Measurements from ENCODE around the gene OR14J1. TPM values are rescaled to one million over a fixed set of nuclear protein-coding genes. Genes with fewer than 3 reads are reported as not detected.

OR14J1 gene
- total RNA-seq, 1 experiment from 2014 or later, result not detected

DNA sequence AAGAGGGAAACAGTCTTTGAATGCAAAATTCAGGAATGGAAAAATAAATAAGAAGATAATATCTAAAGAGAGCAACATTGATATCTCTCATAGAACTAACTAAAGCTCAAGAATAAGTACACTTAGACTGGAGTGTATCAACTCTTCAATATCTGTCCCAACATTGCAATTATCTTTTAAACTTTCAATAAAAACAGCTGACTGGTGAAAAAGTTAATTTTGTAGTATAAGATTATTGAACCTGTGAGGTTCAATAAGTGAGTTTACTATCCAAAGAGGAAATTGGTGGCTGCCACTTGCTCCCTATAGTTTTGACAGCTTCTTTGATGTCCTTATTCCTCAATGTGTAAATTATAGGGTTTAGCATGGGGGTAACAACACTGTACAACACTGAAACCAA lies 53.5 kb downstream of the OR14J1 start:
- Histone ChIP-seq H3K56ac (ENCODE audit: insufficient read length, low read depth, low read length) (no peak overlapping the region), H2AFZ (ENCODE audit: low read length) (no peak overlapping the region), H2BK5ac (ENCODE audit: insufficient read length, low read length) (no peak overlapping the region), H2BK20ac (ENCODE audit: low read depth, low read length, poor library complexity, severe bottlenecking) (no peak overlapping the region), H3K18ac (ENCODE audit: insufficient read length, low read depth, low read length) (no peak overlapping the region), H2AK5ac (ENCODE audit: insufficient read length, low read length) (no peak overlapping the region), H3K23ac (ENCODE audit: insufficient read length, low read depth, low read length) (no peak overlapping the region), H3K4me2 (ENCODE audit: insufficient read depth, insufficient read length, low read length) (no peak overlapping the region), H3K14ac (ENCODE audit: insufficient read depth, low read length) (no peak overlapping the region), H2BK12ac (ENCODE audit: insufficient read length, low read depth, low read length) (no peak overlapping the region), H3K4ac (ENCODE audit: low read depth, low read length) (no peak overlapping the region), H3K4me1 (ENCODE audit: insufficient read depth, low read length) (no peaks in the 10 kb centered on the region), H4K20me1 (ENCODE audit: control insufficient read depth, insufficient read depth, insufficient read length) (no peaks in the 10 kb centered on the region), H3T11ph (ENCODE audit: low read length) (no peak overlapping the region), H3K27ac (ENCODE audit: insufficient read length, low read depth, low read length) (no peak overlapping the region), H3K79me1 (ENCODE audit: insufficient read depth, low read depth, low read length, poor library complexity, severe bottlenecking) (no peaks in the 10 kb centered on the region), H4K8ac (replicated peaks; ENCODE audit: insufficient read length, low read depth, low read length) (no peak overlapping the region), H2BK15ac (ENCODE audit: low read depth, low read length) (no peak overlapping the region), H3K9ac (ENCODE audit: extremely low read depth, insufficient read length, low read length) (no peak overlapping the region), H4K5ac (ENCODE audit: insufficient read length, low read depth, low read length) (no peak overlapping the region), H3K79me2 (ENCODE audit: insufficient read depth, low read length) (no peaks in the 10 kb centered on the region), H3K9me3 (ENCODE audit: control insufficient read depth, low read depth, low read length) (no peaks in the 10 kb centered on the region), H4K91ac (ENCODE audit: insufficient read length, low read depth, low read length) (no peak overlapping the region), H3K23me2 (ENCODE audit: insufficient read length, low read depth, low read length, poor library complexity, severe bottlenecking) (no peaks in the 10 kb centered on the region), H3K27me3 (ENCODE audit: insufficient read depth, low read length) (no peaks in the 10 kb centered on the region), H2BK120ac (ENCODE audit: low read depth, low read length, poor library complexity, severe bottlenecking) (no peak overlapping the region)
- H3K27ac Mint-ChIP-seq, result no peak overlapping the region
- H3K4me3 Mint-ChIP-seq, result no peak overlapping the region
- DNase-seq, result no peak
- no peaks in the 10 kb centered on the region; a peak in 1 of 5 replicates for H3K9me3 Mint-ChIP-seq
- TF ChIP-seq, protein P1, sequence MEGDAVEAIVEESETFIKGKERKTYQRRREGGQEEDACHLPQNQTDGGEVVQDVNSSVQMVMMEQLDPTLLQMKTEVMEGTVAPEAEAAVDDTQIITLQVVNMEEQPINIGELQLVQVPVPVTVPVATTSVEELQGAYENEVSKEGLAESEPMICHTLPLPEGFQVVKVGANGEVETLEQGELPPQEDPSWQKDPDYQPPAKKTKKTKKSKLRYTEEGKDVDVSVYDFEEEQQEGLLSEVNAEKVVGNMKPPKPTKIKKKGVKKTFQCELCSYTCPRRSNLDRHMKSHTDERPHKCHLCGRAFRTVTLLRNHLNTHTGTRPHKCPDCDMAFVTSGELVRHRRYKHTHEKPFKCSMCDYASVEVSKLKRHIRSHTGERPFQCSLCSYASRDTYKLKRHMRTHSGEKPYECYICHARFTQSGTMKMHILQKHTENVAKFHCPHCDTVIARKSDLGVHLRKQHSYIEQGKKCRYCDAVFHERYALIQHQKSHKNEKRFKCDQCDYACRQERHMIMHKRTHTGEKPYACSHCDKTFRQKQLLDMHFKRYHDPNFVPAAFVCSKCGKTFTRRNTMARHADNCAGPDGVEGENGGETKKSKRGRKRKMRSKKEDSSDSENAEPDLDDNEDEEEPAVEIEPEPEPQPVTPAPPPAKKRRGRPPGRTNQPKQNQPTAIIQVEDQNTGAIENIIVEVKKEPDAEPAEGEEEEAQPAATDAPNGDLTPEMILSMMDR (conservative IDR thresholded peaks at IDR 0.05), result no peak
- H3K36me3 Mint-ChIP-seq (ENCODE audit: insufficient read depth in 1 of 3, low read depth in 3 of 3), result 0 out of 7 replicates have a peak, but pooled peaks cover 0 to 3% (median 0%) of the 10 kb centered on the region in 3 experiments
- peaks cover 4 to 8% of the 10 kb centered on the region in 2 experiments for H3K4me1 Mint-ChIP-seq
- H3K27me3 Mint-ChIP-seq (ENCODE audit: low read depth), result no peaks in the 10 kb centered on the region

Data from H9 (cell line).